SIG-M5 (cell line): ENCODE measurements around the gene PLEKHG5.

Experiments
- DNase-seq: peaks from one replicate; lab custom pipeline; 2025; lab: John Stamatoyannopoulos, UW

PLEKHG5 gene

DNA sequence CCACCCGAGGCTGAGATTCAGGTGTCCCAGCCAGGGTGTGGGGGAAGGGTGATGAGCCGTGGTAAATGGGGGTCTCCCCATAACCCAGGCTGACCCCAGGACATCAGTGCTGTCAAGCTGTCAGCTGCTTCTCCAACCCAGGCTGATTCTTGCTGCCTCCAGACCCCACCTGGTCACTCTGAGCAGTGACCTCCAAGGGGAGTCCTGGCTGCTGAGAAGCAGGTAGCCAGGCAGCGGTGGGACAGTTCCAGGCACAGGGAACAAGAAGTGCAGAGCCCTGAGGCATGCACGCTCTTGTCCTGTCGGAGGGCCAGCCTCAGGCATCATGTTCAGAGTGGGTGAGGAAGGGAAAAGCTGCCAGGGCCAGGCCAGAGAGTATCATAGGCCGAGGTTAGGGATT lies 65.8 kb downstream of the PLEKHG5 start:
- DNase-seq: no peak

DNA sequence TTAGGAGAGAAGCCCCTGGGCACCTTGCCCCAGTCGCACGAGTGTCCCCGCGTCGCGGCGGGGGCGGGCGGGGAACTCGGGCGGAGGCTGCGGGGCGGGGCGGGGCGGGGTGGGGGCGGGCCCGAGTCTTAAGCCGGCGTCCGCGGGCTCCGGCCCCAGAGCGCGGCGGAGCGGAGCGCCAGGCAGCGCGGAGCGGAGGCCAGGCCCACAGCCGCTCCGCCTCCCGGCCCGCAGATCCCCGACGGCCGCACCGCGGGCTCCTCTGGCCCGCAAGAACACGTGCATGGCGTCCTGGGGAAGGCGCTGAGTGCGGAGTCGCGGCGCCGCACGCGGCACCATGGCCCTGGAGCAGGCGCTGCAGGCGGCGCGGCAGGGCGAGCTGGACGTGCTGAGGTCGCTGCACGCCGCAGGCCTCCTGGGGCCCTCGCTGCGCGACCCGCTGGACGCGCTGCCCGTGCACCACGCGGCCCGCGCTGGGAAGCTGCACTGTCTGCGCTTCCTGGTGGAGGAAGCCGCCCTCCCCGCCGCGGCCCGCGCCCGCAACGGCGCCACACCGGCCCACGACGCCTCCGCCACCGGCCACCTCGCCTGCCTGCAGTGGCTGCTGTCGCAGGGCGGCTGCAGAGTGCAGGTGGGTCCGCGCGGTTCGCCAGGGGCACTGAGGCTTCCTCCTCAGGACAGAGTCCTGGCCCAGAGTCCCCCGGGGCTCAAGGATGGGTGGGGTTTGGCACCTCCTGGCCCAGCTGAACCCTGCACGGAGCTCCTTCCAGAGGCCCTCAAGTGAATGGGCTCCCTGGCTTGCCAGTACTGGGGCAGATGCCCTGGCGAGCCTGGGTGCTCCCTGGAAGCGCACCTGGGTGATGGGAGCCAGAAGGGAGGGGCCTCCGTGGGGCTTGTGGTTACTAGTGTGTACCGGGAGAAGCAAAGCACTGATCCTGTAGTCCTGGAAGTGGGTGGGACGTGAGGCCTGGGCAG lies 66.6 kb downstream of the PLEKHG5 start, which contains the start of gene ESPN:
Gene ESPN, plus strand, starts transcription at position 158 of the 975 bp plus-strand sequence. Its CDS starts 180 bp downstream, at position 338.
- DNase-seq: no peak

DNA sequence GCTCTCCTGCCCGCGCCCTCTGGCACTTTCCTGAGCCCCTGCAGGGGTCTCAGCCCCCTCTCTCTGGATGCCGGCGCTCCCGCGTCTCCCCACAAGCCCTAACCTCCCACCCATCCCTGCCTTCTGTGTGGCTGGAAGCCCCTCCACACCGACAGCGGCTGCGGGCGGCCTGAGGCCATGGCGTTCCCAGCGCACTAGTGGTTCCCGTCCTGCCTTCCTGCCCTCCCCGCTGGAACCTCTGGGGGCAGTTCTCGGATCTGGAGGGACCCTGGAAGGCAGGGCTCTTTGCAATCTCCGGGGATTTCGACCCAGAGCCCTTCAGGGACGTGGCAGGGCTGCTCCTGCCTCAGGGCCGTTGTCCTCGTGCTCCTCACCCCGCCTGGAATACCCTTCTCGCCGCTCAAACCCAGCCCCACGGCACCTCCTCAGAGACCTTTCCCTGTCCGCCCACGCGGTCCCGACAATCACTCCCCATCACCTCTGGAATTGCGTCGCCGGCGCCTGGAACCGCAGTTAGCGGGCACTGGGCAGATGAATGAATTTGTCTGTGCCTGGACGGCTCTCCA lies 67.4 kb downstream of the PLEKHG5 start:
- no peak for DNase-seq

DNA sequence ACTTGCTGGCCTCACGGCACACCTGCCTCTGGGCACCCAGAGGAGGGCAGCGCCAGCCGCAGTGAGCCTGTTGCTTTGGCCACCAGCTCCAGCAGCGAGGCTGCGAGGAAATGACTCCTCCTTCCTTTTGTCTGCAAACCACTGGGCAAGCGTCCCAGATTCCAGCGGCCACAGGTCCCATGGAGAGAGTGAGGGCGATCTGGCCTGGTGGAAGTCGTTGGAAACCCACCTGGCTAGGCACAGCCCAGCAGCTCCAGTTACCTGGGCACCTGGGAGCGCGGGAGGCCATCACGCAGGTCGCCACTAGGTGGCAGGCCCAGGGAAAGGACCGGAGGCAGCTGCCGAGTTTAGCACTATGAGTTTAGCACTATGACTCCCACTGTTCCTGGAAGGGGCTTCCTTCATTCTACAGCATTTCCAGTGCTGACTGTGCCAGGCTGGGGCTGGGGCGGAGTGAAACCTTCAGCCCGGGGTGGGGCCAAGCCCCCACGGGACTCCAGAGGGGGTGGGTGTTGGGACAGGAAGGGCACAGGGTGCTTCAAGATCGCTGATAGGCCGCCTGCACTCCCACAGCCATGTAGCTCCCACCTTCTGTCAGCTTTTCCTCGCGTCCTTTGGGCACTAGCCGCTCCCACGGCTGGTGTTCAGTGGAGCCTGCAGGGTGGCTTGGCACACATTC lies 68.0 kb downstream of the PLEKHG5 start:
- no peak for DNase-seq

DNA sequence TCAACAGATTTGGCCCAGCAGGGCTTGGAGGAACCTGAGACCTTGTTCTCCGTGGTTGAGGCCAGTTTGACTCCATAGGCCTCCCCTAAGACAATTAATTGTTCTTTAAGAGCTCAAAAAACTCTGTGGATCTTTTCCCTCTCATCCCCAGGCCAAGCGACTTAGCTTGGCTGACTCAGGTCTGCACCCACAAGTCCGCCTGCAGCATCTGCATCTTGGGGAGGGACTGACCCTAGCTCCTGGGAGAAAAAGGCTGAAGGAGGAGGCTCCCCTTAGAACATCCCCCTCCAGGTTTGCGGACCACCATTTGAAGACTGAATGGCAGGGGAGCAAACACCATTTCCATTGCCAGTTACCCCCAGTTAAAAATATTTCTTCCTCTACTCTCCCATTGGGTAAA lies 70.2 kb downstream of the PLEKHG5 start:
- no peak for DNase-seq

DNA sequence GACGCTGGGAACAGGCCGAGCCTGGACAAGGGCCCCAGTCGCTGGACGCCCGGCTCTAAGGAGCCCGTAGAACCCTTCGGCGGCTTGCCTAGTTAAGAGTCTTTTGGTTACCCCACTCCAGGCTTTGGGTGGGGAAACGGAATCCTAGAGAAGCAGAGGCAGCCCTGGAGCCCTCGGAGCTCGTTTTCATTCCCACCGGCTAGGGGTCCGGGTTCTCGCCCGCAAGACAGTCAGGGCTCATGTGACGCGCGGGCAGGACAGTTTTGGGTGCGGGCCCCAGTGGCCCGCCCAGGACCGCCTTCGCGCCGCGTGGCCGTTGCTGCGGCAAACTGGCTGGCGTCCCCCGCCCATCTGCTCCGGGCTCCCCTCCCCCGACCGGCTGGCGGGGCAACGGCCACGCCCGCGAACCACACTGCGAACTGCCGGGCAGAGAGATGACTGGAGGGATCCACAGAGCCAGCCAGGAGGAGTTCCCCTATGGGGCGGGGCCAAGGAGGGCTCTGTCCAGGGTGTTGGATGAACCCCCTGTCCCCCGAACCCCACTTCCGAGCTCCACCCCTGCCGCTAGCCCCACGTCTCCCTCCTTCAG lies 70.9 kb downstream of the PLEKHG5 start:
- DNase-seq: no peak

DNA sequence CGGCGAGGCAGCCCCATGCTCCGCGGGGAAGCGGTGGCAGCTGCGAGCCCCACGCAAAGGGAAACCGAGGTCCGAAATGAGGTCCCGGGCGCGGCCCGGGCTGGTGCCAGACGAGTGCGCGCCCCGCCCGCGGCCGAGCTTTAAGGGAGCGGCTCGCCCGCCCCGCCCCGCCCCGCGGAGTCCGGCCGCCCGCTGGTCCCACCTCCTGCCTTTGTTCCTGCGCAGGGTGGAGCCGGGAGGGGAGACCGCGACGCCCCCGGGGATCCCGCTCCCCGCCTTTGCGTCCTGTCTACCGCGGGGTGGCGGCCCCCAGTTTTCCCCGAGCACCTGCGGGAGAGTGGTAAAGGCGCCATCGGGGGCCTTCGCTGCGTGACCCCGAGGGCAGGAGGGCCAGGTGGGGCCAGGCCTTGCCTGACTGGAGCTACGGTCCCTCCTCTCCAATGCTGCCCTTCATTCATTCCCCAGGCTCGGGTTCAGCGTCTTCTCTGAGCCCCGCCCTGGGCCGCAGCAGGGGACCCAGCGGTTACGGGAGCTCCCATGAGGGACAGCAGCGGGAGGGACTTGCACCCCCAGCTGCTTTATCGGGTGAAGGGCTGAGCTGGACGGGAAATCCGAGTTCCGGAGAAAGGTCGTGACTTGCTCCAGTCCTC lies 71.5 kb downstream of the PLEKHG5 start, which contains the start of gene HES2:
Gene HES2, minus strand, starts transcription at position 116 of the 650 bp plus-strand sequence. Its CDS starts 99 bp downstream, at position 17.
- no peak for DNase-seq

DNA sequence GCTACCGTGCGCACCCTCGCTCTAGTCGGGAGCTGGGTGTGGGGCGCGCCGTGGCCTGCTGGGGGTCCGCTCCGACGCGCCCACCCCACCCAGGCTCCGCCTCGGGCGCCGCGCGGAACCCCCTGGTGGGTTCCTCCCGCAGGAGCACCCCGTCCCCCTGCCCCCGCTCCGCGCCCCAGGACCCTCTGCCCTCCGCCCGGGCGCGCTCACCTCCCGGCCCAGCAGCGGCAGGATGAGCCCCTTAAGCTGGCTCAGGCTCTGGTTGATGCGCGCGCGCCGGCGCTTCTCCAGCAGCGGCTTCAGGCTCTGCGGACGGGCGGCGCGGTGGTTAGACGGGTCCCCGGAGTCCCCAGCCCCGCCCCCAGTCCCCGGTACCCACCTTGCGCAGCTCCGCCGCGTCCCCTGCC lies 72.1 kb downstream of the PLEKHG5 start:
- no peak for DNase-seq

DNA sequence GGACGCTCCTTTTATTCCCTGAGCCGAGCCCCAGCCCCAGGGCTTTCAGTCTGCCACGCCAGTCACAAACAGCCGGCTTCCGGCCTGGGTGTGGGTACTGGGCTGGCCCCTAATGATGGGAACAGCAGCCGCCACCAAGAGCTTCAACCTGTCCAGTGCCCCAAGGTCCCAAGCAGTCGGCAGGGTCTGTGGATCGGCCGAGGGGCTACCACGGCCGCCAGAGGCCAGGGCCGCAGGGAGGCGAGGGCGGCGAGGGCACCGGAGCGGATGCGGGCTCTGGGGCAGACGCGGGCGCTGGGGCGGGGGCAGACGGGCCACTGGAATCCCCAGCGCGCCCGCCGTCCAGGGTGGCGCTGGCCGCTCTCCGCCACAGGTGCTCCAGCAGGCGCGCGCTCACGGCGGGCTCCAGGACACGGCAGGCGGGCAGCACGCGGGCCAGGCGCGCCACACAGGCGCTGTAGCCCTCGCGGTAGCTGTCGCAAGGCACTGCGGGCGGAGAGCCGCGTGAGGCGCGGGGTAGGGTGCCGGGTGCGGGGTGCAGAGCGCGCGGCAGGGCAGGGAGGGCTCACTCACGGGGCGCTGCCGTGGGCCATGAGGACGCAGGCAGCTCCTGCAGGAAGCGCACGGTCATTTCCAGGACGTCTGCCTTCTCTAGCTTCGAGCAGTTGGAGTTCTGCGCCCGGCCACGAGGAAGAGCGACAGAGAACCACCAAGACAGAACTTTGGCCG lies 72.6 kb downstream of the PLEKHG5 start:
- no peak for DNase-seq

DNA sequence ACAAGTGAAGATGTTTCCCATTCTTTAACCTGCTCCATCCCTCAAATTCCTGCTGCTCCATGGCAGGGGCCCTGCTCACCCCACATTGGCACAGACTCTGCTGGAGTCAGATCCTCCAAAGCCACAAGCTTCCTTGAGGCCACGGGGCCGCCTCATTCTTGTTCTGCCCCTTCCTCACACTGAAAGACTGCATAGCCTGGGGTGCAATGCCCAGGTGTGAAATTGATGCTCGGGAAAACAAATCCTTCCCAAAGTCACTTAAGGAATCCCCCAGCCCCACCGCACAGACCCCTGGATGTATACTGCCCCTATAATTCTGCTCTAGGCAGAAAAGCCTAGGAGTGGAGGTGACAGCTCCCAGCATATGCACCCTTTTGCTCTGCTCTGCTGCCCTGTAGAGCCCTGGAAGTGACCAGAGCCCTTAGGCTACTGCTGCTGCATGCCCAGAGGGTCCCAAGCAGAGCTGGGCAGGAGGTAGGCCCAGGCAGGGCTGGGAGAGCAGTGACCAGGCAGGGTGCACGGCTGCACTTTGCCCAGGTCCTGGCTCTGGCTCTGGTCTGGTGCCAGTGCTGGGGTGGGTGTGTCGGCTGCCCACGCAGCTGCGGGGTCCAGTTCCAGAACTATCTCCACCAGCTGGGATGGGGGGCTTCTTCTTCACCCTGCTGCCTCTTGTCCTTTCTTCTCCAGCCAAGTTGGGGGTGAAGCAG lies 73.4 kb downstream of the PLEKHG5 start:
- no peak for DNase-seq
